Fibroblast of lung (primary cell): ENCODE measurements around the gene NR2E3. TPM values are rescaled to one million over a fixed set of nuclear protein-coding genes. Genes with fewer than 3 reads are reported as not detected.
A peak's percentile ranks its signal among the peaks of the same experiment; 100 is the strongest.

ENCODE experiments used
- DNase-seq, 2 donors: peaks; one replicate each; pipeline versions ENCODE4 v3.0.0 to v3.0.0-alpha.2; 2010; ENCODE audit warnings: low read depth in 2 of 2
- H2AFZ ChIP-seq: 2 replicates; pipeline ENCODE4 v1.5.1; 2012; ENCODE audit warnings: low read length, control low read depth, inconsistent platforms
- H3K27ac ChIP-seq: 2 replicates; pipeline ENCODE4 v1.5.1; 2011; ENCODE audit warnings: low read length, control low read depth; ENCODE audit not compliant: insufficient read depth
- H3K27me3 ChIP-seq: 2 replicates; pipeline ENCODE4 v1.5.1; 2011; ENCODE audit warnings: mild to moderate bottlenecking, low read length; ENCODE audit not compliant: control insufficient read depth, insufficient read depth
- H3K36me3 ChIP-seq: 2 replicates; pipeline ENCODE4 v1.5.1; 2011; ENCODE audit warnings: low read length; ENCODE audit not compliant: control insufficient read depth, insufficient read depth
- H3K4me1 ChIP-seq: 2 replicates; pipeline ENCODE4 v1.5.1; 2011; ENCODE audit warnings: low read length; ENCODE audit not compliant: control insufficient read depth, insufficient read depth; ENCODE audit errors: extremely low read depth
- H3K4me2 ChIP-seq: 2 replicates; pipeline ENCODE4 v1.5.1; 2011; ENCODE audit warnings: low read length, control low read depth; ENCODE audit not compliant: insufficient read depth; ENCODE audit errors: extremely low read depth
- H3K4me3 ChIP-seq, 4 experiments: fragments of 200-600 bp in 1 of 4; sonication (generic) in 1 of 4; replicated peaks in 1 of 4; 2 replicates each; pipeline ENCODE4 v1.5.1; 2011 to 2016; ENCODE audit warnings: low read length in 4 of 4, low read depth in 3 of 4, mild to moderate bottlenecking in 3 of 4, control low read depth in 2 of 4, inconsistent platforms in 1 of 4, mixed read lengths in 1 of 4; ENCODE audit not compliant: insufficient read depth in 1 of 4; ENCODE audit errors: control extremely low read depth in 1 of 4
- H3K79me2 ChIP-seq: 2 replicates; pipeline ENCODE4 v1.5.1; 2012; ENCODE audit warnings: mild to moderate bottlenecking, low read length, inconsistent platforms; ENCODE audit not compliant: control insufficient read depth, insufficient read depth
- H3K9ac ChIP-seq: 2 replicates; pipeline ENCODE4 v1.5.1; 2011; ENCODE audit warnings: mild to moderate bottlenecking, low read length, control low read depth; ENCODE audit not compliant: insufficient read depth
- H3K9me3 ChIP-seq: 2 replicates; pipeline ENCODE4 v1.5.1; 2012; ENCODE audit warnings: low read depth, low read length; ENCODE audit not compliant: control insufficient read depth, insufficient read depth
- H4K20me1 ChIP-seq: 2 replicates; pipeline ENCODE4 v1.5.1; 2011; ENCODE audit warnings: low read length; ENCODE audit not compliant: control insufficient read depth, insufficient read depth; ENCODE audit errors: extremely low read depth
- CTCF ChIP-seq, 2 donors: IDR thresholded peaks in 1 of 2; conservative IDR thresholded peaks in 1 of 2; 1 replicate in 1 of 2; 2 replicates in 1 of 2; pipeline ENCODE4 v1.5.1; 2011 to 2012; ENCODE audit warnings: low read length in 2 of 2, control low read depth in 1 of 2, inconsistent platforms in 1 of 2, low read depth in 1 of 2, mild to moderate bottlenecking in 1 of 2
- EZH2 ChIP-seq: IDR thresholded peaks from 2 replicates; pipeline ENCODE4 v1.5.1; 2012; ENCODE audit warnings: low read length, control low read depth, mild to moderate bottlenecking; ENCODE audit errors: missing control alignments
- polyA plus RNA-seq, 2 donors: library from polyadenylated mRNA; depleted of rRNA in 1 of 2; stranded (reverse) in 1 of 2; unstranded in 1 of 2; fragments of >200 nt; gene quantifications; 2 replicates each; pipeline ENCODE4 v1.2.1, GENCODE V29; 2011 to 2012; ENCODE audit warnings: missing spikeins in 1 of 2
- total RNA-seq: library from RNA; depleted of rRNA; stranded (reverse); fragments of >200 nt; gene quantifications from 2 replicates; pipeline ENCODE4 v1.2.1, GENCODE V29; 2014

NR2E3 gene
- total and polyA plus RNA-seq, 2 donors (not counting 1 experiment from before 2014, with no cell fraction given) = 0.08 to 1.3 TPM

GRCh38 chr15:71801935-71802655 lies 8.3 kb upstream of the NR2E3 start:
- no peak for DNase-seq
- no peak overlapping the region for H2AFZ ChIP-seq
- no peak overlapping the region for H3K4me3 ChIP-seq
- no peaks in the 10 kb centered on the region for H4K20me1 ChIP-seq
- peaks cover 11% of the 10 kb centered on the region for H3K4me1 ChIP-seq
- no peak overlapping the region for H3K27ac ChIP-seq
- H3K27me3 ChIP-seq = no peaks in the 10 kb centered on the region
- H3K4me2 ChIP-seq = no peak overlapping the region
- H3K79me2 ChIP-seq = no peaks in the 10 kb centered on the region
- TF ChIP-seq CTCF (conservative IDR thresholded peaks at IDR 0.05 in 1 of 2, IDR thresholded peaks at IDR 0.05 in 1 of 2; ENCODE audit: low read depth in 1 of 2, low read length in 2 of 2) (no peak), EZH2 (no peak)
- no peaks in the 10 kb centered on the region for H3K9me3 ChIP-seq
- H3K36me3 ChIP-seq = no peaks in the 10 kb centered on the region
- no peak overlapping the region for H3K9ac ChIP-seq

GRCh38 chr15:71802770-71803169 lies 7.6 kb upstream of the NR2E3 start:
- peaks cover 17% of the 10 kb centered on the region for H3K4me1 ChIP-seq
- H3K9me3 ChIP-seq = no peaks in the 10 kb centered on the region
- no peaks in the 10 kb centered on the region for H3K79me2 ChIP-seq
- TF ChIP-seq CTCF (conservative IDR thresholded peaks at IDR 0.05 in 1 of 2, IDR thresholded peaks at IDR 0.05 in 1 of 2; ENCODE audit: low read depth in 1 of 2, low read length in 2 of 2) (peak; percentile 17 to 30), EZH2 (no peak)
- DNase-seq = no peak
- no peak overlapping the region for H3K27ac ChIP-seq
- no peaks in the 10 kb centered on the region for H3K36me3 ChIP-seq
- no peaks in the 10 kb centered on the region for H4K20me1 ChIP-seq
- no peaks in the 10 kb centered on the region for H3K27me3 ChIP-seq
- no peak overlapping the region for H3K4me2 ChIP-seq
- H2AFZ ChIP-seq = no peak overlapping the region
- no peak overlapping the region for H3K4me3 ChIP-seq
- no peak overlapping the region for H3K9ac ChIP-seq

DNA sequence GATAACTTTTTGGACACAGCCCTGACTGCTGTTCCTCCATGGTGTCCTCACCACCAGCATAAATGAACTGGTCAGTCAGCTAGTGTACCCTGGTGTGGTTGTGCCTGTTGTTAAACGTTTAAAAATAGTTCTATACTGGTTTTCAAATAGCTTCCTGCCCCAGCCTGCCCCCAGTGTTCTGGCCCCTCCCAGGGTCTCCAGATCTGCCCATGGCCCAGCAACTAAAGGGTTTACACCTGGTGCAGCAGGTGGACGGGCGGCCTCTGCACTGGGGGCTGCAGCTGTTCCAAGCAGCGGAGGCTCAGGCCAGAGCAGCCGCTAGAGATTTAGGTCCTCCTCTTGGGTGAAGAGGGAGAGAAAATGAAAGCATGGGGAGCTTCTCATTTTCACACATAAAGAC lies 6.1 kb upstream of the NR2E3 start:
- Histone ChIP-seq H3K27me3 (no peaks in the 10 kb centered on the region), H3K4me3 (no peak overlapping the region), H4K20me1 (no peaks in the 10 kb centered on the region), H3K4me2 (no peak overlapping the region), H3K36me3 (no peaks in the 10 kb centered on the region), H3K9me3 (no peaks in the 10 kb centered on the region), H3K4me1 (peaks cover 20% of the 10 kb centered on the region), H2AFZ (no peak overlapping the region), H3K9ac (no peak overlapping the region), H3K79me2 (no peaks in the 10 kb centered on the region), H3K27ac (no peak overlapping the region)
- TF ChIP-seq CTCF (conservative IDR thresholded peaks at IDR 0.05 in 1 of 2, IDR thresholded peaks at IDR 0.05 in 1 of 2; ENCODE audit: low read depth in 1 of 2, low read length in 2 of 2) (no peak), EZH2 (no peak)
- no peak for DNase-seq
